K562 (cell line): ENCODE results near the gene SPATS2L. TPM values are rescaled to one million over a fixed set of nuclear protein-coding genes. Genes with fewer than 3 reads are reported as not detected.

Experiments
- CHD2 ChIP-seq: IDR thresholded peaks from 2 replicates; pipeline ENCODE4 v1.6.1; 2011; ENCODE audit warnings: low read depth, low read length
- CXXC5 ChIP-seq: fragments of 250-450 bp; sonication (Bioruptor Pico); IDR thresholded peaks from 2 replicates; pipeline ENCODE4 v1.8.0; 2022; ENCODE audit warnings: inconsistent platforms, mild to moderate bottlenecking, moderate library complexity
- HMBOX1 ChIP-seq: sonication (generic); IDR thresholded peaks from 2 replicates; pipeline ENCODE4 v1.6.1; 2016
- HNRNPK ChIP-seq: fragments of 200-400 bp; formaldehyde crosslinking; IDR thresholded peaks from one replicate; pipeline ENCODE4 v1.6.1; 2018; ENCODE audit warnings: mild to moderate bottlenecking, low read depth, low read length; ENCODE audit not compliant: poor library complexity, severe bottlenecking
- JUND ChIP-seq, 2 experiments: IDR thresholded peaks; 2 replicates in 1 of 2; 3 replicates in 1 of 2; pipeline ENCODE4 v1.6.1; 2011; ENCODE audit warnings: borderline replicate concordance in 2 of 2, low read depth in 2 of 2, low read length in 2 of 2, improper control_type of control experiment in 1 of 2, missing biosample characterization in 1 of 2, missing genetic modification characterization in 1 of 2, missing genetic modification reagents in 1 of 2
- MTA1 ChIP-seq: fragments of 450-650 bp; IDR thresholded peaks from 2 replicates; pipeline ENCODE4 v1.6.1; 2017; ENCODE audit warnings: borderline replicate concordance
- NR2C2 ChIP-seq, 2 experiments: fragments of 200-800 bp in 1 of 2; sonication (Bioruptor generic) in 1 of 2; sonication (generic) in 1 of 2; formaldehyde crosslinking in 1 of 2; IDR thresholded peaks; 2 replicates each; pipeline versions ENCODE4 v1.6.1 to v1.8.0; 2016 to 2022; ENCODE audit warnings: mild to moderate bottlenecking in 1 of 2, missing compliant biosample characterization in 1 of 2, missing genetic modification characterization in 1 of 2, missing genetic modification reagents in 1 of 2
- SMAD4 ChIP-seq: fragments of 250-450 bp; sonication (Bioruptor Pico); conservative IDR thresholded peaks from 2 replicates; pipeline ENCODE4 v1.8.0; 2021; ENCODE audit warnings: inconsistent platforms, mild to moderate bottlenecking, moderate library complexity
- TEAD4 ChIP-seq, 2 experiments: sonication (generic) in 1 of 2; formaldehyde crosslinking in 1 of 2; IDR thresholded peaks; 2 replicates each; pipeline versions ENCODE4 v1.6.1 to v1.8.0; 2012 to 2022; ENCODE audit warnings: borderline replicate concordance in 1 of 2, inconsistent platforms in 1 of 2, low read length in 1 of 2, mild to moderate bottlenecking in 1 of 2, missing genetic modification reagents in 1 of 2
- ZNF263 ChIP-seq: sonication (generic); formaldehyde crosslinking; IDR thresholded peaks from 2 replicates; pipeline ENCODE4 v1.8.0; 2022; ENCODE audit warnings: mild to moderate bottlenecking, missing genetic modification reagents, borderline replicate concordance
- polyA plus RNA-seq, 8 experiments: library from polyadenylated mRNA; depleted of rRNA in 4 of 8; stranded (reverse) in 5 of 8; unstranded in 3 of 8; fragments of >200 nt; fragmentation: Nextera tagmentation in 2 of 8; fragmentation: Illumina TruSeq in 1 of 8; extraction: Ambion mirVana in 2 of 8; extraction: Trizol in 1 of 8; gene quantifications; 2 replicates each; pipeline versions ENCODE4 v1.2.1 to v1.2.3, GENCODE V29; 2011 to 2014; ENCODE audit warnings: inconsistent platforms in 1 of 8, missing spikeins in 1 of 8
- total RNA-seq, 7 experiments: library from RNA; depleted of rRNA in 6 of 7; stranded (reverse); fragments of >200 nt in 6 of 7; fragmentation: Illumina TruSeq in 2 of 7; extraction: Trizol in 2 of 7; gene quantifications; 2 replicates each; pipeline versions ENCODE4 v1.2.1 to v1.2.3, GENCODE V29; 2011 to 2021; ENCODE audit warnings: low replicate concordance in 1 of 7
- TF ChIP-seq, protein P1 (sequence below): sonication (generic); formaldehyde crosslinking; IDR thresholded peaks from 2 replicates; pipeline ENCODE4 v1.4.0; 2020; ENCODE audit warnings: mild to moderate bottlenecking, missing genetic modification reagents
- TF ChIP-seq, protein P2 (sequence below), 2 experiments: fragments of 450-650 bp; formaldehyde crosslinking in 1 of 2; IDR thresholded peaks; 2 replicates each; pipeline versions ENCODE4 v1.4.0 to v1.6.1; 2014 to 2020; ENCODE audit warnings: mild to moderate bottlenecking in 2 of 2, borderline replicate concordance in 1 of 2, low read depth in 1 of 2

The SPATS2L gene
- total and polyA plus RNA-seq, 9 of the 15 experiments (the other 6 are each of a cell fraction or from before 2014, with no cell fraction given) = 11.3 to 41.5 (median 24.9) TPM

DNA sequence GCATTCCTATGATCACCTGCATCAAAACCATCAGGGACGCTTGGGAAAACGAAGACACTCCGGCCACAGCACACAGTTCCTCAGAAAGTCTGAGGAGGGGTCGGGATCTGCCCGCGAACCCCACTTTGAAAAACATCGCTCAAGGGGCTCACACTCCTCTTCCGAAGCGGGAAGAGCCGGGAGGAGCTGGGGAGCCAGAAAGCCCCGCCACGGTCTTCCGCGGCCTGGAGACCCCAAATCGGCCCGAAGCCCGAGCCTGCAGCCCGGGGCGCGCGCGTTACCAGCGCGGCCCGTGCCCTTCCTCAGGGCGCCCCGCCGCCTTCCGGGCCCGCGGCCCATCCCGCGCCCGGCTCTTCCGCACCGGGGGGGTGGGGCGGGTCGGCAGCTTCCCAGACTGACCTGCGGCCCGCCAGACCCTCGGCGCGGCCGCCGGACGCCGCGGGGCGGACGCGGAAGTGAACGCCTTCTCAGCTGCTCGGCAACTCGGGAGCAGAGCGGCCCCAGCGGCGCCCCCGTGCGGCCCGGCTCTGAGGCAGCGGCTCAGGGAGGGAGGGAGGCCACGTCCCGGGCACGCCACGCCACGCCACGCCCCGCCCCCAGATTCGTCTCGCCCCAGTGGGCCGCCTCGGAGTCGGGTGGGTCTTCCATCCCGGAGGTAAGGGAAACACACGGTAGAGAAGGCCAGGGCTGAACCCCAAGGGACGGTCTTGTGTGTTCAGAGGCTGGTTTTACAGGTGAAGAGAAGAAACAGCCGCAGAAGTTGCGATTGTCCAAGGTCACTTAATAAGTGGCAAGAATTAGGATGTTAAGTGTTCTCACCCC, 203.3 kb downstream of the SPATS2L start, which contains the start of gene KCTD18 (continued):
- TF ChIP-seq MTA1 (peak; percentile 64; the same call in 1 of the 2 replicates), TEAD4 (IDR thresholded peaks at IDR 0.05; ENCODE audit: low read length) (no peak), TEAD4 (CRISPR knock-in tag; IDR thresholded peaks at IDR 0.05; ENCODE audit: borderline replicate concordance) (no peak), NR2C2 (CRISPR knock-in tag; IDR thresholded peaks at IDR 0.05) (no peak), NR2C2 (tag; IDR thresholded peaks at IDR 0.05) (peak; percentile 21; the same call in 1 of the 2 replicates), JUND (IDR thresholded peaks at IDR 0.05; ENCODE audit: borderline replicate concordance, low read depth, low read length) (no peak), JUND (tag; IDR thresholded peaks at IDR 0.05; ENCODE audit: borderline replicate concordance, low read depth, low read length) (no peak), HMBOX1 (no peak), HNRNPK (peak; percentile 63), CHD2 (0 out of 2 replicates have a peak, but pooled peaks have one; percentile 15), CXXC5 (peak; percentile 94), SMAD4 (peak; percentile 81), ZNF263 (CRISPR knock-in tag) (peak; percentile 8; the same call in 1 of the 2 replicates)
- TF ChIP-seq, protein P1, sequence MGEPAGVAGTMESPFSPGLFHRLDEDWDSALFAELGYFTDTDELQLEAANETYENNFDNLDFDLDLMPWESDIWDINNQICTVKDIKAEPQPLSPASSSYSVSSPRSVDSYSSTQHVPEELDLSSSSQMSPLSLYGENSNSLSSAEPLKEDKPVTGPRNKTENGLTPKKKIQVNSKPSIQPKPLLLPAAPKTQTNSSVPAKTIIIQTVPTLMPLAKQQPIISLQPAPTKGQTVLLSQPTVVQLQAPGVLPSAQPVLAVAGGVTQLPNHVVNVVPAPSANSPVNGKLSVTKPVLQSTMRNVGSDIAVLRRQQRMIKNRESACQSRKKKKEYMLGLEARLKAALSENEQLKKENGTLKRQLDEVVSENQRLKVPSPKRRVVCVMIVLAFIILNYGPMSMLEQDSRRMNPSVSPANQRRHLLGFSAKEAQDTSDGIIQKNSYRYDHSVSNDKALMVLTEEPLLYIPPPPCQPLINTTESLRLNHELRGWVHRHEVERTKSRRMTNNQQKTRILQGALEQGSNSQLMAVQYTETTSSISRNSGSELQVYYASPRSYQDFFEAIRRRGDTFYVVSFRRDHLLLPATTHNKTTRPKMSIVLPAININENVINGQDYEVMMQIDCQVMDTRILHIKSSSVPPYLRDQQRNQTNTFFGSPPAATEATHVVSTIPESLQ (CRISPR knock-in tag) = peak; percentile 44; the same call in 1 of the 2 replicates
- TF ChIP-seq, protein P2, sequence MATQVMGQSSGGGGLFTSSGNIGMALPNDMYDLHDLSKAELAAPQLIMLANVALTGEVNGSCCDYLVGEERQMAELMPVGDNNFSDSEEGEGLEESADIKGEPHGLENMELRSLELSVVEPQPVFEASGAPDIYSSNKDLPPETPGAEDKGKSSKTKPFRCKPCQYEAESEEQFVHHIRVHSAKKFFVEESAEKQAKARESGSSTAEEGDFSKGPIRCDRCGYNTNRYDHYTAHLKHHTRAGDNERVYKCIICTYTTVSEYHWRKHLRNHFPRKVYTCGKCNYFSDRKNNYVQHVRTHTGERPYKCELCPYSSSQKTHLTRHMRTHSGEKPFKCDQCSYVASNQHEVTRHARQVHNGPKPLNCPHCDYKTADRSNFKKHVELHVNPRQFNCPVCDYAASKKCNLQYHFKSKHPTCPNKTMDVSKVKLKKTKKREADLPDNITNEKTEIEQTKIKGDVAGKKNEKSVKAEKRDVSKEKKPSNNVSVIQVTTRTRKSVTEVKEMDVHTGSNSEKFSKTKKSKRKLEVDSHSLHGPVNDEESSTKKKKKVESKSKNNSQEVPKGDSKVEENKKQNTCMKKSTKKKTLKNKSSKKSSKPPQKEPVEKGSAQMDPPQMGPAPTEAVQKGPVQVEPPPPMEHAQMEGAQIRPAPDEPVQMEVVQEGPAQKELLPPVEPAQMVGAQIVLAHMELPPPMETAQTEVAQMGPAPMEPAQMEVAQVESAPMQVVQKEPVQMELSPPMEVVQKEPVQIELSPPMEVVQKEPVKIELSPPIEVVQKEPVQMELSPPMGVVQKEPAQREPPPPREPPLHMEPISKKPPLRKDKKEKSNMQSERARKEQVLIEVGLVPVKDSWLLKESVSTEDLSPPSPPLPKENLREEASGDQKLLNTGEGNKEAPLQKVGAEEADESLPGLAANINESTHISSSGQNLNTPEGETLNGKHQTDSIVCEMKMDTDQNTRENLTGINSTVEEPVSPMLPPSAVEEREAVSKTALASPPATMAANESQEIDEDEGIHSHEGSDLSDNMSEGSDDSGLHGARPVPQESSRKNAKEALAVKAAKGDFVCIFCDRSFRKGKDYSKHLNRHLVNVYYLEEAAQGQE (IDR thresholded peaks at IDR 0.05; ENCODE audit: borderline replicate concordance) = peak; percentile 17; the same call in 1 of the 2 replicates
- TF ChIP-seq, protein P2 (CRISPR knock-in tag; IDR thresholded peaks at IDR 0.05; ENCODE audit: low read depth) = no peak
